Ascending aorta (tissue), 2 donors: ENCODE measurements around the gene RNF14. TPM values are rescaled to one million over a fixed set of nuclear protein-coding genes. Genes with fewer than 3 reads are reported as not detected.

Experiments
- DNase-seq, 2 donors: peaks; one replicate each; pipeline ENCODE4 v3.0.0-alpha.2; 2019; ENCODE audit warnings: low spot score in 2 of 2
- H3K27ac ChIP-seq, 2 donors: fragments of 200-600 bp; sonication (generic); one replicate each; pipeline ENCODE4 v1.5.1; 2016 to 2017; ENCODE audit warnings: mild to moderate bottlenecking in 1 of 2
- H3K27me3 ChIP-seq: fragments of 200-600 bp; sonication (generic); one replicate; pipeline ENCODE4 v1.5.1; 2017
- H3K36me3 ChIP-seq, 2 donors: fragments of 200-600 bp; sonication (generic); one replicate each; pipeline ENCODE4 v1.5.1; 2016
- H3K4me1 ChIP-seq, 2 donors: fragments of 200-600 bp; sonication (generic); one replicate each; pipeline ENCODE4 v1.5.1; 2016 to 2017; ENCODE audit warnings: mild to moderate bottlenecking in 1 of 2
- H3K4me3 ChIP-seq, 2 donors: fragments of 200-600 bp; sonication (generic); one replicate each; pipeline ENCODE4 v1.5.1; 2016 to 2017; ENCODE audit warnings: mild to moderate bottlenecking in 1 of 2
- H3K9me3 ChIP-seq, 2 donors: fragments of 200-600 bp; sonication (generic); one replicate each; pipeline ENCODE4 v1.5.1; 2016
- CTCF ChIP-seq, 3 experiments: fragments of 200-600 bp in 2 of 3; fragments of 450-650 bp in 1 of 3; sonication (generic) in 2 of 3; IDR thresholded peaks; one replicate each; pipeline ENCODE4 v1.5.1; 2016 to 2019; ENCODE audit warnings: antibody characterized with exemption in 3 of 3, mild to moderate bottlenecking in 1 of 3, moderate library complexity in 1 of 3
- intact Hi-C: fragments of 100-400 bp; cut with DNase I; formaldehyde crosslinking; loops from one replicate; pipeline ENCODE4 v1.15.1; 2023
- total RNA-seq: library from RNA; depleted of rRNA; stranded (reverse); fragments of >200 nt; gene quantifications from one replicate; pipeline ENCODE4 v1.1.0, GENCODE V29; 2016

The RNF14 gene
- total RNA-seq, 1 donor from 2014 or later = 8.8 TPM

GRCh38 chr5:142007237-142007544, 38.3 kb downstream of the RNF14 start:
- H3K4me3 ChIP-seq = no peak overlapping the region
- H3K36me3 ChIP-seq = peaks cover 35 to 38% of the 10 kb centered on the region in 2 donors
- DNase-seq = no peak
- TF ChIP-seq CTCF (IDR thresholded peaks at IDR 0.05) = no peak
- H3K4me1 ChIP-seq = peaks cover 0 to 5% of the 10 kb centered on the region in 2 donors
- no peaks in the 10 kb centered on the region for H3K9me3 ChIP-seq
- intact Hi-C loops = no loop called here
- no peaks in the 10 kb centered on the region for H3K27me3 ChIP-seq
- H3K27ac ChIP-seq = no peak overlapping the region

- Histone ChIP-seq H3K27me3 (no peaks in the 10 kb centered on the region), H3K4me3 (no peak overlapping the region), H3K36me3 (peaks cover 23% of the 10 kb centered on the region in 2 donors), H3K9me3 (no peaks in the 10 kb centered on the region), H3K27ac (no peak overlapping the region), H3K4me1 (peaks cover 0 to 15% of the 10 kb centered on the region in 2 donors)
- TF ChIP-seq CTCF (IDR thresholded peaks at IDR 0.05) = no peak
- intact Hi-C loops = no loop called here
- DNase-seq = no peak
Observed at GRCh38 chr5:142008813-142009212, 39.9 kb downstream of the RNF14 start.

- Histone ChIP-seq H3K4me1 (peaks cover 2 to 16% of the 10 kb centered on the region in 2 donors), H3K27ac (no peak overlapping the region), H3K9me3 (no peaks in the 10 kb centered on the region), H3K4me3 (no peak overlapping the region), H3K27me3 (no peaks in the 10 kb centered on the region), H3K36me3 (peaks cover 14 to 15% of the 10 kb centered on the region in 2 donors)
- intact Hi-C loops = loop anchor here (10.0 kb wide), 2 partner anchors 535 to 875 kb away; no protein-coding TSS in a partner anchor
- DNase-seq = no peak
- no peak for TF ChIP-seq CTCF (IDR thresholded peaks at IDR 0.05)
Observed at GRCh38 chr5:142009886-142010285, 41.0 kb downstream of the RNF14 start.

- no peak for DNase-seq
- Histone ChIP-seq H3K9me3 (no peaks in the 10 kb centered on the region), H3K4me1 (peaks cover 2 to 16% of the 10 kb centered on the region in 2 donors), H3K4me3 (peak overlapping the region; percentile 68 to 92), H3K27ac (peak overlapping the region; percentile 83 to 84), H3K36me3 (no peaks in the 10 kb centered on the region), H3K27me3 (no peaks in the 10 kb centered on the region)
- TF ChIP-seq CTCF (IDR thresholded peaks at IDR 0.05) = no peak
- intact Hi-C loops = loop anchor here (2.0 to 10.0 kb wide), 4 partner anchors 53 to 873 kb away; partner anchors contain the start of gene NDFIP1
Observed at GRCh38 chr5:142011572-142012185, 42.8 kb downstream of the RNF14 start.

GRCh38 chr5:142012186-142012785, 43.4 kb downstream of the RNF14 start:
- no peaks in the 10 kb centered on the region for H3K9me3 ChIP-seq
- no peaks in the 10 kb centered on the region for H3K27me3 ChIP-seq
- intact Hi-C loops = loop anchor here (2.0 to 10.0 kb wide), 4 partner anchors 53 to 873 kb away; partner anchors contain the start of gene NDFIP1
- H3K27ac ChIP-seq = peak overlapping the region; percentile 83 to 84
- peak in 1 of 2 donors; percentile 69 for DNase-seq
- no peaks in the 10 kb centered on the region for H3K36me3 ChIP-seq
- peak in 2 of 3 experiments; percentile 19 to 45 for TF ChIP-seq CTCF (IDR thresholded peaks at IDR 0.05)
- H3K4me3 ChIP-seq = peak overlapping the region; percentile 68 to 92
- peaks cover 2 to 16% of the 10 kb centered on the region in 2 donors for H3K4me1 ChIP-seq
